Measurements from ENCODE around the gene PDF.

Gene PDF

DNA sequence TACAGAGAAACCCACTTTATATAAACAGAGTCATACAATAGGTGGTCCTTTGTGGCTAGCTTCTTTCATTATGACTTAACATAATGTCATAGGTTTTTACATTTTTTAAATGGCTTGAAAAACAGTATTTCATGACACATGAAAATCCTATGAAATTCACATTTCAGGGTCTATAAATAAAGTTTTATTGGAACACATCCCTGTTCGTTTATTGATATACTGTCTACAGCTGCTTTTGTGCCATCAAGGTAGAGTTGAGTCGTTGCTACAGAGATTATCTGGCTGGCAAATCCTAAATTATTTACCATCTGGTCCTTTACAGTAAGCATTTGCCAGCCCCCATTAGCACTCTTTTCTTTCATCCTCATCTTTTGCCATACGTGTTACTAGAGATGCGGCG is 16.9 kb downstream of the PDF start:
- DNase-seq (ENCODE audit: low read depth) = no peak
- TF ChIP-seq, protein P1, sequence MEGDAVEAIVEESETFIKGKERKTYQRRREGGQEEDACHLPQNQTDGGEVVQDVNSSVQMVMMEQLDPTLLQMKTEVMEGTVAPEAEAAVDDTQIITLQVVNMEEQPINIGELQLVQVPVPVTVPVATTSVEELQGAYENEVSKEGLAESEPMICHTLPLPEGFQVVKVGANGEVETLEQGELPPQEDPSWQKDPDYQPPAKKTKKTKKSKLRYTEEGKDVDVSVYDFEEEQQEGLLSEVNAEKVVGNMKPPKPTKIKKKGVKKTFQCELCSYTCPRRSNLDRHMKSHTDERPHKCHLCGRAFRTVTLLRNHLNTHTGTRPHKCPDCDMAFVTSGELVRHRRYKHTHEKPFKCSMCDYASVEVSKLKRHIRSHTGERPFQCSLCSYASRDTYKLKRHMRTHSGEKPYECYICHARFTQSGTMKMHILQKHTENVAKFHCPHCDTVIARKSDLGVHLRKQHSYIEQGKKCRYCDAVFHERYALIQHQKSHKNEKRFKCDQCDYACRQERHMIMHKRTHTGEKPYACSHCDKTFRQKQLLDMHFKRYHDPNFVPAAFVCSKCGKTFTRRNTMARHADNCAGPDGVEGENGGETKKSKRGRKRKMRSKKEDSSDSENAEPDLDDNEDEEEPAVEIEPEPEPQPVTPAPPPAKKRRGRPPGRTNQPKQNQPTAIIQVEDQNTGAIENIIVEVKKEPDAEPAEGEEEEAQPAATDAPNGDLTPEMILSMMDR (IDR thresholded peaks at IDR 0.05; ENCODE audit: control insufficient read depth, insufficient read depth, low read depth, low read length, missing control alignments) = no peak
- H3K4me3 ChIP-seq (ENCODE audit: control insufficient read depth, low read depth, low read length) = no peak overlapping the region

GRCh38 chr16:69311533-69312387 is 18.6 kb downstream of the PDF start:
- no peak for DNase-seq (ENCODE audit: low read depth)
- TF ChIP-seq, protein P1 (IDR thresholded peaks at IDR 0.05; ENCODE audit: control insufficient read depth, insufficient read depth, low read depth, low read length, missing control alignments) = peak; percentile 16
- peak overlapping the region; percentile 96 for H3K4me3 ChIP-seq (ENCODE audit: control insufficient read depth, low read depth, low read length)

GRCh38 chr16:69310653-69311532 is 19.5 kb downstream of the PDF start, which contains the start of gene VPS4A:
VPS4A (plus strand) TSS chr16:69311350; CDS start chr16:69311512, 162 bp downstream.
- H3K4me3 ChIP-seq (ENCODE audit: control insufficient read depth, low read depth, low read length) = peak within 1 kb of the TSS; percentile 96
- DNase-seq (ENCODE audit: low read depth) = peak; percentile 86
- TF ChIP-seq, protein P1 (IDR thresholded peaks at IDR 0.05; ENCODE audit: control insufficient read depth, insufficient read depth, low read depth, low read length, missing control alignments) = peak; percentile 81

GRCh38 chr16:69309316-69309715 is 21.1 kb downstream of the PDF start:
- no peak overlapping the region for H3K4me3 ChIP-seq (ENCODE audit: control insufficient read depth, low read depth, low read length)
- no peak for DNase-seq (ENCODE audit: low read depth)
- TF ChIP-seq, protein P1 (IDR thresholded peaks at IDR 0.05; ENCODE audit: control insufficient read depth, insufficient read depth, low read depth, low read length, missing control alignments) = no peak

GRCh38 chr16:69307856-69308255 is 22.5 kb downstream of the PDF start:
- TF ChIP-seq, protein P1 (IDR thresholded peaks at IDR 0.05; ENCODE audit: control insufficient read depth, insufficient read depth, low read depth, low read length, missing control alignments) = no peak
- H3K4me3 ChIP-seq (ENCODE audit: control insufficient read depth, low read depth, low read length) = no peak overlapping the region
- DNase-seq (ENCODE audit: low read depth) = no peak

DNA sequence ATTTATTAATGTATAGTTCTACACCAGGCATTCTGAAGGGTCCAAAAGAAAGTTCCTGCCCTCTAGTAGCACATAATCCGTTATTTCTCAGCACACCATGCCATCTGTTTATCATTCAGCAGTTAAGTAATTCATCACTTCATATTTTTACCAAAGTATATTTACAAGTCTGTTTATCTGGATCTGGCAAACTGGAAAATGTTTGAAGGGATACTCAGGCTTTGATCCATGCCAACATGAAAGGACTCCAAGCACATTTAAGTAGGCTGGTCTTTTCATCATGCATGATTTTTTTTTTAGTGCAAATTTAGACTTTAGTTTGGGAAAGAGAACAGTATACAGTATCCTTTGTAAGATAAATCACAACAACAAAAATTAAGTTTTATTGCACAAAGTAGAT is 23.3 kb downstream of the PDF start:
- TF ChIP-seq, protein P1 (IDR thresholded peaks at IDR 0.05; ENCODE audit: control insufficient read depth, insufficient read depth, low read depth, low read length, missing control alignments) = no peak
- DNase-seq (ENCODE audit: low read depth) = no peak
- H3K4me3 ChIP-seq (ENCODE audit: control insufficient read depth, low read depth, low read length) = no peak overlapping the region
